K562 (cell line): ENCODE data around the gene ZNF474. TPM values are rescaled to one million over a fixed set of nuclear protein-coding genes. Genes with fewer than 3 reads are reported as not detected.

Experiments
- ATAC-seq: fragments of 200-7000 bp; cut with Tn5 transposase; 3 replicates; pipeline ENCODE4 v1.9.1; 2020; ENCODE audit warnings: moderate library complexity
- BruUV-seq: library from RNA; stranded (reverse); fragments of 400-500 nt; replicated peaks from 2 replicates; lab custom pipeline; 2021; lab: Mats Ljungman, UMichigan
- CTCF ChIA-PET: fragments of 300-600 bp; formaldehyde crosslinking; extraction: SDS; loops from one replicate; lab custom pipeline; 2021; ENCODE audit warnings: low intra/inter-chr PET ratio; lab: Yijun Ruan, JAX
- POLR2A ChIA-PET: fragments of 300-600, 350-650 bp; sonication (Branson Sonifier 250); formaldehyde crosslinking; extraction: SDS; loops from one replicate; lab custom pipeline; 2021; ENCODE audit warnings: antibody characterized with exemption, inconsistent platforms; lab: Yijun Ruan, JAX
- DNase-seq, 4 experiments: peaks; one replicate each; pipeline versions ENCODE4 v3.0.0 to v3.0.0-alpha.2; 2011 to 2018; ENCODE audit warnings: low spot score in 3 of 4, mixed read lengths in 3 of 4; ENCODE audit errors: extremely low read depth in 1 of 4
- FAIRE-seq: peaks from 2 replicates; lab custom pipeline; 2011; peaks lifted over from hg19 to GRCh38; lab: Jason Lieb, UNC
- H2AFZ ChIP-seq: 2 replicates; pipeline ENCODE4 v1.6.0; 2011; ENCODE audit warnings: low read depth, low read length, control low read depth, inconsistent platforms
- H3K27ac ChIP-seq: fragments of 200-600 bp; 3 replicates; pipeline ENCODE4 v1.8.0; 2011; ENCODE audit warnings: low read depth, mild to moderate bottlenecking, control low read depth, inconsistent platforms, low read length, moderate library complexity, mixed read lengths; ENCODE audit errors: extremely low read depth
- H3K27me3 ChIP-seq, 2 experiments: fragments of 300-600 bp in 1 of 2; 2 replicates in 1 of 2; 3 replicates in 1 of 2; pipeline versions ENCODE4 v1.6.0 to v1.8.0; 2011; ENCODE audit warnings: inconsistent platforms in 2 of 2, low read length in 2 of 2, mild to moderate bottlenecking in 1 of 2, mixed read lengths in 1 of 2, moderate library complexity in 1 of 2; ENCODE audit not compliant: control insufficient read depth in 2 of 2, insufficient read depth in 2 of 2
- H3K36me3 ChIP-seq: fragments of 300-600 bp; 3 replicates; pipeline ENCODE4 v1.8.0; 2011; ENCODE audit warnings: mild to moderate bottlenecking, low read length, inconsistent platforms; ENCODE audit not compliant: control insufficient read depth, insufficient read depth
- H3K4me1 ChIP-seq, 2 experiments: fragments of 200-600 bp in 1 of 2; replicated peaks in 1 of 2; 2 replicates in 1 of 2; 3 replicates in 1 of 2; pipeline versions ENCODE4 v1.5.1 to v1.8.0; 2011; ENCODE audit warnings: inconsistent platforms in 2 of 2, low read length in 2 of 2, mild to moderate bottlenecking in 1 of 2, mixed read lengths in 1 of 2, moderate library complexity in 1 of 2; ENCODE audit not compliant: control insufficient read depth in 2 of 2, insufficient read depth in 2 of 2
- H3K4me2 ChIP-seq: 2 replicates; pipeline ENCODE4 v1.6.1; 2011; ENCODE audit warnings: low read length, control low read depth, inconsistent platforms, mixed read lengths; ENCODE audit not compliant: insufficient read depth
- H3K4me3 ChIP-seq: fragments of 200-600 bp; sonication (generic), shearing (Covaris generic); 2 replicates; pipeline ENCODE4 v1.5.1; 2016; ENCODE audit warnings: control low read depth, inconsistent platforms
- H3K79me2 ChIP-seq: fragments of 200-600 bp; 3 replicates; pipeline ENCODE4 v1.8.0; 2011; ENCODE audit warnings: low read length, inconsistent platforms; ENCODE audit not compliant: control insufficient read depth, insufficient read depth
- H3K9ac ChIP-seq, 2 experiments: 2 replicates each; pipeline versions ENCODE4 v1.6.0 to v1.6.1; 2011; ENCODE audit warnings: low read depth in 2 of 2, low read length in 2 of 2, control low read depth in 1 of 2, inconsistent platforms in 1 of 2, mild to moderate bottlenecking in 1 of 2, mixed read lengths in 1 of 2; ENCODE audit not compliant: insufficient read depth in 1 of 2
- H3K9me1 ChIP-seq: one replicate; pipeline ENCODE4 v1.6.0; 2011; ENCODE audit warnings: inconsistent platforms, mild to moderate bottlenecking, low read length, moderate library complexity; ENCODE audit not compliant: control insufficient read depth, insufficient read depth
- H3K9me3 ChIP-seq: replicated peaks from 2 replicates; pipeline ENCODE4 v1.5.1; 2011; ENCODE audit warnings: low read depth, low read length, inconsistent platforms; ENCODE audit not compliant: control insufficient read depth, insufficient read depth
- H4K20me1 ChIP-seq: replicated peaks from 2 replicates; pipeline ENCODE4 v1.6.1; 2011; ENCODE audit warnings: low read length, inconsistent platforms, mixed read lengths; ENCODE audit not compliant: control insufficient read depth, insufficient read depth
- BRD4 ChIP-seq: fragments of 200-600 bp; sonication (generic); IDR thresholded peaks from 2 replicates; pipeline ENCODE4 v1.6.1; 2017; ENCODE audit warnings: inconsistent platforms
- CBFA2T2 ChIP-seq: fragments of 450-650 bp; conservative IDR thresholded peaks from 2 replicates; pipeline ENCODE4 v1.6.1; 2017; ENCODE audit warnings: mild to moderate bottlenecking
- CBFA2T3 ChIP-seq: fragments of 450-650 bp; IDR thresholded peaks from 2 replicates; pipeline ENCODE4 v1.6.1; 2017
- CREBBP ChIP-seq: IDR thresholded peaks from one replicate; pipeline ENCODE4 v1.6.1; 2012; ENCODE audit warnings: low read depth, mild to moderate bottlenecking, control low read depth, inconsistent platforms, low read length
- GATAD2B ChIP-seq: fragments of 450-650 bp; IDR thresholded peaks from 2 replicates; pipeline ENCODE4 v1.6.1; 2017; ENCODE audit warnings: mild to moderate bottlenecking, borderline replicate concordance
- HDAC3 ChIP-seq: fragments of 450-650 bp; IDR thresholded peaks from 2 replicates; pipeline ENCODE4 v1.6.1; 2018; ENCODE audit warnings: borderline replicate concordance, mild to moderate bottlenecking, moderate library complexity; ENCODE audit not compliant: partially characterized antibody
- MEIS2 ChIP-seq: fragments of 450-650 bp; IDR thresholded peaks from 2 replicates; pipeline ENCODE4 v1.6.1; 2014; ENCODE audit warnings: mild to moderate bottlenecking; ENCODE audit not compliant: partially characterized antibody
- MTA2 ChIP-seq: fragments of 450-650 bp; IDR thresholded peaks from 2 replicates; pipeline ENCODE4 v1.6.1; 2016; ENCODE audit warnings: low read depth
- PHB2 ChIP-seq: fragments of 450-650 bp; IDR thresholded peaks from 2 replicates; pipeline ENCODE4 v1.6.1; 2017; ENCODE audit warnings: low read depth
- PKNOX1 ChIP-seq: fragments of 450-650 bp; IDR thresholded peaks from 2 replicates; pipeline ENCODE4 v1.6.1; 2016
- SLC30A9 ChIP-seq: fragments of 250-450 bp; sonication (Bioruptor Pico); IDR thresholded peaks from 2 replicates; pipeline ENCODE4 v1.8.0; 2022; ENCODE audit warnings: mild to moderate bottlenecking, moderate library complexity
- SMC3 ChIP-seq: conservative IDR thresholded peaks from 2 replicates; pipeline ENCODE4 v1.6.1; 2011; ENCODE audit warnings: low read depth, low read length, improper control_type of control experiment; ENCODE audit not compliant: insufficient read depth
- SOX6 ChIP-seq: fragments of 450-650 bp; IDR thresholded peaks from 2 replicates; pipeline ENCODE4 v1.6.1; 2014; ENCODE audit warnings: mild to moderate bottlenecking
- STAG1 ChIP-seq: sonication (generic); formaldehyde crosslinking; IDR thresholded peaks from 2 replicates; pipeline ENCODE4 v1.5.0; 2020; ENCODE audit warnings: missing genetic modification reagents, borderline replicate concordance
- TBL1XR1 ChIP-seq, 2 experiments: IDR thresholded peaks; 2 replicates each; pipeline ENCODE4 v1.6.1; 2012; ENCODE audit warnings: improper control_type of control experiment in 2 of 2, low read length in 2 of 2, mild to moderate bottlenecking in 1 of 2
- TEAD4 ChIP-seq, 2 experiments: sonication (generic) in 1 of 2; formaldehyde crosslinking in 1 of 2; IDR thresholded peaks; 2 replicates each; pipeline versions ENCODE4 v1.6.1 to v1.8.0; 2012 to 2022; ENCODE audit warnings: borderline replicate concordance in 1 of 2, inconsistent platforms in 1 of 2, low read length in 1 of 2, mild to moderate bottlenecking in 1 of 2, missing genetic modification reagents in 1 of 2
- YBX1 ChIP-seq: fragments of 450-650 bp; IDR thresholded peaks from 2 replicates; pipeline ENCODE4 v1.7.1; 2016; ENCODE audit warnings: mild to moderate bottlenecking
- ZEB2 ChIP-seq: fragments of 450-650 bp; IDR thresholded peaks from 2 replicates; pipeline ENCODE4 v1.6.1; 2016
- ZKSCAN1 ChIP-seq: fragments of 150-350 bp; IDR thresholded peaks from 2 replicates; pipeline ENCODE4 v1.6.1; 2016; ENCODE audit warnings: low read depth, low read length
- ZNF507 ChIP-seq: conservative IDR thresholded peaks from 2 replicates; pipeline ENCODE4 v1.6.1; 2017; ENCODE audit warnings: missing genetic modification characterization, missing compliant biosample characterization
- ZNF511 ChIP-seq: sonication (generic); formaldehyde crosslinking; IDR thresholded peaks from 2 replicates; pipeline ENCODE4 v1.8.0; 2022; ENCODE audit warnings: mild to moderate bottlenecking, missing genetic modification reagents
- ZNF766 ChIP-seq: fragments of 200-800 bp; sonication (Bioruptor generic); conservative IDR thresholded peaks from 2 replicates; pipeline ENCODE4 v1.6.1; 2016; ENCODE audit warnings: missing genetic modification characterization, missing compliant biosample characterization
- WGBS: fragments of 100-300 bp; shearing (Covaris generic); methylation state at CpG from one replicate; pipeline ENCODE4 v1.1.6; 2016; ENCODE audit warnings: low coverage, mixed read lengths; ENCODE audit not compliant: insufficient coverage; ENCODE audit errors: missing lambda C conversion rate; 5-methylcytosine and 5-hydroxymethylcytosine counted together
- in situ Hi-C: fragments of 300-500 bp; cut with MboI; formaldehyde crosslinking; loops from 4 replicates; pipeline ENCODE4 v1.15.0; 2018; ENCODE audit warnings: inconsistent platforms, mixed read lengths
- intact Hi-C: fragments of 100-400 bp; cut with micrococcal nuclease; formaldehyde crosslinking; loops from 2 replicates; pipeline ENCODE4 v1.14.2; 2022
- polyA plus RNA-seq, 8 experiments: library from polyadenylated mRNA; depleted of rRNA in 4 of 8; stranded (reverse) in 5 of 8; unstranded in 3 of 8; fragments of >200 nt; fragmentation: Nextera tagmentation in 2 of 8; fragmentation: Illumina TruSeq in 1 of 8; extraction: Ambion mirVana in 2 of 8; extraction: Trizol in 1 of 8; gene quantifications; 2 replicates each; pipeline versions ENCODE4 v1.2.1 to v1.2.3, GENCODE V29; 2011 to 2014; ENCODE audit warnings: inconsistent platforms in 1 of 8, missing spikeins in 1 of 8
- total RNA-seq, 7 experiments: library from RNA; depleted of rRNA in 6 of 7; stranded (reverse); fragments of >200 nt in 6 of 7; fragmentation: Illumina TruSeq in 2 of 7; extraction: Trizol in 2 of 7; gene quantifications; 2 replicates each; pipeline versions ENCODE4 v1.2.1 to v1.2.3, GENCODE V29; 2011 to 2021; ENCODE audit warnings: low replicate concordance in 1 of 7

ZNF474 gene
- total and polyA plus RNA-seq, 9 of the 15 experiments (the other 6 are each of a cell fraction or from before 2014, with no cell fraction given): 0.16 to 0.62 (median 0.39) TPM

- TF ChIP-seq ZKSCAN1: peak; percentile 54; the same call in 1 of the 2 replicates
- TF ChIP-seq, all 486 proteins: peak for 1
These were observed 17.9 kb upstream of the ZNF474 start (continued) for GRCh38 chr5:122111460-122111859.

- peak; percentile 32 for FAIRE-seq
- TF ChIP-seq PHB2: no peak
- no peak for TF ChIP-seq YBX1
- TF ChIP-seq ZEB2: 0 out of 2 replicates have a peak, but pooled peaks have one; percentile 48
- no peak for TF ChIP-seq HDAC3
- TF ChIP-seq CBFA2T3: peak; percentile 68
- TF ChIP-seq TEAD4 (IDR thresholded peaks at IDR 0.05; ENCODE audit: low read length): peak; percentile 54; the same call in 1 of the 2 replicates
- TF ChIP-seq TEAD4 (CRISPR knock-in tag; IDR thresholded peaks at IDR 0.05; ENCODE audit: borderline replicate concordance): no peak
- peak; percentile 24; the same call in 1 of the 2 replicates for TF ChIP-seq PKNOX1
- TF ChIP-seq CREBBP: no peak
- TF ChIP-seq SLC30A9: no peak
- TF ChIP-seq SMC3: no peak
- 0 out of 2 replicates have a peak, but pooled peaks have one; percentile 29 for TF ChIP-seq SOX6
- TF ChIP-seq BRD4: no peak
- TF ChIP-seq ZNF766: no peak
- TF ChIP-seq MEIS2: peak; percentile 61
- no peak for TF ChIP-seq ZNF507 (tag)
- no peak for TF ChIP-seq TBL1XR1 (IDR thresholded peaks at IDR 0.05; ENCODE audit: low read length in 2 of 2)
- TF ChIP-seq CBFA2T2: peak; percentile 43
- TF ChIP-seq STAG1 (CRISPR knock-in tag): no peak
- TF ChIP-seq GATAD2B: 0 out of 2 replicates have a peak, but pooled peaks have one; percentile 42
- TF ChIP-seq ZNF511: no peak
- TF ChIP-seq MTA2: peak; percentile 14; the same call in 1 of the 2 replicates
These were observed 17.3 kb upstream of the ZNF474 start for GRCh38 chr5:122112063-122112462.

More at GRCh38 chr5:122112063-122112462, 17.3 kb upstream of the ZNF474 start:
- H3K4me1 ChIP-seq: peaks cover 5 to 34% of the 10 kb centered on the region in 2 experiments; a peak in 4 of 5 replicates
- DNase-seq: peak in 1 of 4 experiments; percentile 31
- H2AFZ ChIP-seq: peak overlapping the region; percentile 85
- no peaks in the 10 kb centered on the region for H4K20me1 ChIP-seq
- ATAC-seq: peak; percentile 3; the same call in 1 of the 3 replicates
- no TSS peak for BruUV-seq
- intact Hi-C loops (no loop called here), in situ Hi-C loops (no loop called here)
- H3K27ac ChIP-seq: peak overlapping the region; percentile 98
- peak overlapping the region in 1 of 2 experiments; percentile 74; a peak in 1 of 4 replicates for H3K9ac ChIP-seq
- CTCF ChIA-PET: no interaction called here
- 0% methylated on average over 3 of the region's 3 CpGs for WGBS
- no peak overlapping the region for H3K4me3 ChIP-seq
- POLR2A ChIA-PET: interaction anchor here (0.6 to 4.4 kb wide), 7 partner anchors 10 to 59 kb away, joined by 3 to 28 read pairs (median 6); no protein-coding TSS in a partner anchor
- no peaks in the 10 kb centered on the region for H3K36me3 ChIP-seq
- H3K4me2 ChIP-seq: no peak overlapping the region
- H3K9me3 ChIP-seq: no peaks in the 10 kb centered on the region
- H3K79me2 ChIP-seq: no peaks in the 10 kb centered on the region
- no peaks in the 10 kb centered on the region for H3K9me1 ChIP-seq
- H3K27me3 ChIP-seq: no peaks in the 10 kb centered on the region
